GM12878 (cell line): ENCODE measurements around the gene MARCHF9. TPM values are rescaled to one million over a fixed set of nuclear protein-coding genes. Genes with fewer than 3 reads are reported as not detected.

Experiments used
- CBX3 ChIP-seq: fragments of 200-600 bp; sonication (generic); IDR thresholded peaks from 2 replicates; pipeline ENCODE4 v1.6.1; 2016; ENCODE audit warnings: low read depth, borderline replicate concordance
- CEBPB ChIP-seq, 2 experiments: fragments of 150-350 bp in 1 of 2; IDR thresholded peaks; 2 replicates each; pipeline ENCODE4 v1.6.1; 2012 to 2014; ENCODE audit warnings: low read depth in 2 of 2, low read length in 2 of 2, borderline replicate concordance in 1 of 2, inconsistent platforms in 1 of 2
- EGR1 ChIP-seq, 2 experiments: IDR thresholded peaks; 1 replicate in 1 of 2; 2 replicates in 1 of 2; pipeline ENCODE4 v1.6.1; 2011 to 2012; ENCODE audit warnings: low read depth in 2 of 2, low read length in 2 of 2, borderline replicate concordance in 1 of 2, mild to moderate bottlenecking in 1 of 2, moderate library complexity in 1 of 2
- ESRRA ChIP-seq: IDR thresholded peaks from 2 replicates; pipeline ENCODE4 v1.6.1; 2012; ENCODE audit warnings: mild to moderate bottlenecking, low read length, improper control_type of control experiment
- IRF3 ChIP-seq: fragments of 450-650 bp; IDR thresholded peaks from 2 replicates; pipeline ENCODE4 v1.6.1; 2014; ENCODE audit warnings: mild to moderate bottlenecking
- JUND ChIP-seq: IDR thresholded peaks from 2 replicates; pipeline ENCODE4 v1.6.1; 2012; ENCODE audit warnings: low read depth, mild to moderate bottlenecking, low read length, improper control_type of control experiment, moderate library complexity
- MAX ChIP-seq: IDR thresholded peaks from 2 replicates; pipeline ENCODE4 v1.6.1; 2012; ENCODE audit warnings: low read depth, low read length, improper control_type of control experiment
- MLLT1 ChIP-seq: fragments of 450-650 bp; IDR thresholded peaks from 2 replicates; pipeline ENCODE4 v1.6.1; 2016; ENCODE audit warnings: mild to moderate bottlenecking
- MTA3 ChIP-seq: IDR thresholded peaks from 2 replicates; pipeline ENCODE4 v1.6.1; 2012; ENCODE audit warnings: low read length, inconsistent platforms, borderline replicate concordance
- NBN ChIP-seq: fragments of 450-650 bp; IDR thresholded peaks from 2 replicates; pipeline ENCODE4 v1.6.1; 2016
- NFYA ChIP-seq: IDR thresholded peaks from 2 replicates; pipeline ENCODE4 v1.6.1; 2011; ENCODE audit warnings: low read depth, mild to moderate bottlenecking, low read length, improper control_type of control experiment, borderline replicate concordance
- NRF1 ChIP-seq: conservative IDR thresholded peaks from 2 replicates; pipeline ENCODE4 v1.6.1; 2011; ENCODE audit warnings: mild to moderate bottlenecking, low read depth, low read length, improper control_type of control experiment
- PAX5 ChIP-seq: IDR thresholded peaks from 2 replicates; pipeline ENCODE4 v1.6.1; 2011; ENCODE audit warnings: low read depth, low read length, borderline replicate concordance
- SMAD5 ChIP-seq: IDR thresholded peaks from 2 replicates; pipeline ENCODE4 v1.6.1; 2016; ENCODE audit warnings: antibody characterized with exemption, low read depth
- STAT3 ChIP-seq: IDR thresholded peaks from 2 replicates; pipeline ENCODE4 v1.6.1; 2011; ENCODE audit warnings: low read depth, low read length, improper control_type of control experiment
- TAF1 ChIP-seq: IDR thresholded peaks from 2 replicates; pipeline ENCODE4 v1.6.1; 2011; ENCODE audit warnings: mild to moderate bottlenecking, low read depth, low read length, borderline replicate concordance
- TCF7 ChIP-seq: IDR thresholded peaks from 2 replicates; pipeline ENCODE4 v1.6.1; 2014; ENCODE audit warnings: antibody characterized with exemption, borderline replicate concordance
- WRNIP1 ChIP-seq: IDR thresholded peaks from 2 replicates; pipeline ENCODE4 v1.6.1; 2011; ENCODE audit warnings: low read depth, low read length, improper control_type of control experiment, borderline replicate concordance
- ZBED1 ChIP-seq: IDR thresholded peaks from 2 replicates; pipeline ENCODE4 v1.6.1; 2016; ENCODE audit warnings: borderline replicate concordance
- ZZZ3 ChIP-seq: IDR thresholded peaks from 2 replicates; pipeline ENCODE4 v1.6.1; 2011; ENCODE audit warnings: low read depth; ENCODE audit not compliant: control insufficient read depth, insufficient read length
- polyA plus RNA-seq, 11 experiments: library from polyadenylated mRNA; depleted of rRNA in 4 of 11; unstranded in 6 of 11; stranded (reverse) in 5 of 11; fragments of >200 nt; fragmentation: Nextera tagmentation in 4 of 11; fragmentation: Illumina TruSeq in 1 of 11; extraction: Ambion mirVana in 4 of 11; extraction: Trizol in 1 of 11; gene quantifications; 1 replicate in 1 of 11; 2 replicates in 10 of 11; pipeline versions ENCODE4 v1.2.1 to v1.2.3, GENCODE V29; 2011 to 2016; ENCODE audit warnings: inconsistent platforms in 2 of 11, missing spikeins in 2 of 11, low read depth in 1 of 11
- total RNA-seq, 4 experiments: library from RNA; depleted of rRNA in 3 of 4; stranded (reverse); fragments of >200 nt in 3 of 4; fragmentation: Illumina TruSeq in 1 of 4; extraction: Trizol in 1 of 4; gene quantifications; 2 replicates each; pipeline versions ENCODE4 v1.2.1 to v1.2.3, GENCODE V29; 2013 to 2021
- TF ChIP-seq, protein P1 (sequence below): fragments of 450-650 bp; IDR thresholded peaks from 2 replicates; pipeline ENCODE4 v1.6.1; 2017; ENCODE audit warnings: borderline replicate concordance
- TF ChIP-seq, protein P2 (sequence below): IDR thresholded peaks from 2 replicates; pipeline ENCODE4 v1.6.1; 2011; ENCODE audit warnings: low read depth, low read length, improper control_type of control experiment, borderline replicate concordance
- TF ChIP-seq, protein P3 (sequence below): IDR thresholded peaks from 2 replicates; pipeline ENCODE4 v1.6.1; 2012; ENCODE audit warnings: low read depth, low read length, improper control_type of control experiment

Gene MARCHF9
- total and polyA plus RNA-seq, 10 of the 15 experiments (the other 5 are each of a cell fraction or from before 2014, with no cell fraction given), result 2.4 to 29.3 (median 13.0) TPM

DNA sequence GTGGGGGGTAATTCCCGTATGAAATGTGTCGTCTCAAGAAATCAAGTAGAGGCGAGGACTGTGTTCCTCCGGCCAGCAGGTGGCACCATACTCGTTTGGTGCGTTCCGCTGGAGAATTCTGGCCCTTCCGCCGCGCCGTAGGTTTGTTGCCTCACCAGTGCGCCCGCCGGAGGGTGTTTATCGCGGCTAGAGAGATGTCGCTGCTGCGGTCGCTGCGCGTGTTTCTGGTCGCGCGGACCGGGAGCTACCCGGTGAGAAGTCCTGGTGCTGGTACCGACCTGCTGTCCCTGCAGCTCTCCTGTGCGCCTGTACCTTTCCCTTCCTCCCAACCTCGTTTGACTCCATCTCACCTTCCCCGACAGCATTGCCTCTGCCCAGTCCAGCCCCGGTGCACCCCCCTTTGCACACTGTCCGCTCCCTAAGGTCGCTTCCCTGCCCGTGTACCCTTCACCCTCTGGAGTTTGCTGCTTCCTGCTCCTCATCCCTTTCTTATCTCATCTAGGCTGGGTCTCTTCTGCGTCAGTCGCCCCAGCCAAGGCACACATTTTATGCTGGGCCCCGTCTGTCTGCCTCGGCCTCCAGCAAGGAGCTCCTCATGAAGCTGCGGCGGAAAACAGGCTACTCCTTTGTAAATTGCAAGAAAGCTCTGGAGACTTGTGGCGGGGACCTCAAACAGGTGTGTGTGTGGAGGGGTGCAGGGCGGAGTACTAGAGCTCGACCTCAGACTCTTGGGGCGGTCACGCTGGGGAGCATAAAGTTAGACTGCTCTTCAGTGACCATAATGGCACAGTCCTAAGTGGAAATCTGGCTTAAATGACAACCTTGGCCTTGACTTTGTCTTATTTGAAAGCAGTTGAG lies 27.9 kb downstream of the MARCHF9 start, which contains the start of gene TSFM (continued):
- TF ChIP-seq SMAD5, result peak; percentile 56; the same call in 1 of the 2 replicates
- TF ChIP-seq ZZZ3, result no peak
- TF ChIP-seq EGR1 (IDR thresholded peaks at IDR 0.05; ENCODE audit: borderline replicate concordance in 1 of 2, low read depth in 2 of 2, low read length in 2 of 2), result peak in 1 of 2 experiments; percentile 87; a peak in 2 of 3 replicates
- TF ChIP-seq, protein P1, sequence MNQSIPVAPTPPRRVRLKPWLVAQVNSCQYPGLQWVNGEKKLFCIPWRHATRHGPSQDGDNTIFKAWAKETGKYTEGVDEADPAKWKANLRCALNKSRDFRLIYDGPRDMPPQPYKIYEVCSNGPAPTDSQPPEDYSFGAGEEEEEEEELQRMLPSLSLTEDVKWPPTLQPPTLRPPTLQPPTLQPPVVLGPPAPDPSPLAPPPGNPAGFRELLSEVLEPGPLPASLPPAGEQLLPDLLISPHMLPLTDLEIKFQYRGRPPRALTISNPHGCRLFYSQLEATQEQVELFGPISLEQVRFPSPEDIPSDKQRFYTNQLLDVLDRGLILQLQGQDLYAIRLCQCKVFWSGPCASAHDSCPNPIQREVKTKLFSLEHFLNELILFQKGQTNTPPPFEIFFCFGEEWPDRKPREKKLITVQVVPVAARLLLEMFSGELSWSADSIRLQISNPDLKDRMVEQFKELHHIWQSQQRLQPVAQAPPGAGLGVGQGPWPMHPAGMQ, result no peak
- TF ChIP-seq NFYA, result no peak
- TF ChIP-seq NBN, result peak; percentile 94
- no peak for TF ChIP-seq TCF7
- TF ChIP-seq WRNIP1, result no peak
- TF ChIP-seq ESRRA, result no peak
- peak; percentile 76; the same call in 1 of the 2 replicates for TF ChIP-seq MLLT1
- no peak for TF ChIP-seq CBX3
- TF ChIP-seq JUND, result no peak
- TF ChIP-seq TAF1, result peak; percentile 88
- TF ChIP-seq MAX, result peak; percentile 83
- TF ChIP-seq IRF3, result no peak
- 0 out of 2 replicates have a peak, but pooled peaks have one; percentile 62 for TF ChIP-seq PAX5
- TF ChIP-seq, protein P2, sequence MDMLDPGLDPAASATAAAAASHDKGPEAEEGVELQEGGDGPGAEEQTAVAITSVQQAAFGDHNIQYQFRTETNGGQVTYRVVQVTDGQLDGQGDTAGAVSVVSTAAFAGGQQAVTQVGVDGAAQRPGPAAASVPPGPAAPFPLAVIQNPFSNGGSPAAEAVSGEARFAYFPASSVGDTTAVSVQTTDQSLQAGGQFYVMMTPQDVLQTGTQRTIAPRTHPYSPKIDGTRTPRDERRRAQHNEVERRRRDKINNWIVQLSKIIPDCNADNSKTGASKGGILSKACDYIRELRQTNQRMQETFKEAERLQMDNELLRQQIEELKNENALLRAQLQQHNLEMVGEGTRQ, result no peak
- TF ChIP-seq, protein P3, sequence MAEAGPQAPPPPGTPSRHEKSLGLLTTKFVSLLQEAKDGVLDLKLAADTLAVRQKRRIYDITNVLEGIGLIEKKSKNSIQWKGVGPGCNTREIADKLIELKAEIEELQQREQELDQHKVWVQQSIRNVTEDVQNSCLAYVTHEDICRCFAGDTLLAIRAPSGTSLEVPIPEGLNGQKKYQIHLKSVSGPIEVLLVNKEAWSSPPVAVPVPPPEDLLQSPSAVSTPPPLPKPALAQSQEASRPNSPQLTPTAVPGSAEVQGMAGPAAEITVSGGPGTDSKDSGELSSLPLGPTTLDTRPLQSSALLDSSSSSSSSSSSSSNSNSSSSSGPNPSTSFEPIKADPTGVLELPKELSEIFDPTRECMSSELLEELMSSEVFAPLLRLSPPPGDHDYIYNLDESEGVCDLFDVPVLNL, result no peak
- peak; percentile 86; the same call in 1 of the 2 replicates for TF ChIP-seq STAT3
- TF ChIP-seq MTA3, result no peak
- TF ChIP-seq CEBPB (IDR thresholded peaks at IDR 0.05; ENCODE audit: borderline replicate concordance in 1 of 2, low read depth in 2 of 2, low read length in 2 of 2), result 0 out of 4 replicates have a peak, but pooled peaks of 1 of the 2 experiments have one; percentile 31
- TF ChIP-seq NRF1, result no peak
- peak; percentile 52; the same call in 1 of the 2 replicates for TF ChIP-seq ZBED1
